ENCODE measurements around the gene PRKCA.

The PRKCA gene

GRCh38 chr17:66784621-66785364, 482.4 kb downstream of the PRKCA start:
- no peak for DNase-seq (ENCODE audit: low read depth in 2 of 3, low spot score in 2 of 3)

GRCh38 chr17:66786107-66786506, 483.7 kb downstream of the PRKCA start:
- no peak for DNase-seq (ENCODE audit: low read depth in 2 of 3, low spot score in 2 of 3)

- DNase-seq (ENCODE audit: low read depth in 2 of 3, low spot score in 2 of 3), result no peak
These were observed 485.5 kb downstream of the PRKCA start for GRCh38 chr17:66787914-66788313.

DNA sequence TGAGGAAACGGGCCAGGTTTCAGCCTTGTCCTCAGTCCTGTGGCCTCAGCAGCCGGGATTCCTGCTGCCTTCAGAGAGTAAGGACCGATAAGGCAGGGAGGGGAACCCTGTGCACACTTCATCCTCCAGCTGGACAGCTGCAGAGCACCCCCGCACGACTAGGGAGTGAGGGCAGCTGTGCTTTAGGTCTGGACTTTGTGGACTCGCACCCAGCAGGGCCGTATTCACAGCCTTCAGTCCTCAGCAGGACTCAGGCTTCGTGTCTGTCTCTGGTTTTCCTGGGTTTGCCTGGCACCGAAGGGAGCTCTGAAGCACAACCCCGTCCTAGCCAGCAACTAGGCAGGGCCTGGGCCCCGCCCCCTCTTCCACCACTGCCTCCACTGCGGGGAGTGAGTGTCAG, 486.7 kb downstream of the PRKCA start:
- no peak for DNase-seq (ENCODE audit: low read depth in 2 of 3, low spot score in 2 of 3)

DNA sequence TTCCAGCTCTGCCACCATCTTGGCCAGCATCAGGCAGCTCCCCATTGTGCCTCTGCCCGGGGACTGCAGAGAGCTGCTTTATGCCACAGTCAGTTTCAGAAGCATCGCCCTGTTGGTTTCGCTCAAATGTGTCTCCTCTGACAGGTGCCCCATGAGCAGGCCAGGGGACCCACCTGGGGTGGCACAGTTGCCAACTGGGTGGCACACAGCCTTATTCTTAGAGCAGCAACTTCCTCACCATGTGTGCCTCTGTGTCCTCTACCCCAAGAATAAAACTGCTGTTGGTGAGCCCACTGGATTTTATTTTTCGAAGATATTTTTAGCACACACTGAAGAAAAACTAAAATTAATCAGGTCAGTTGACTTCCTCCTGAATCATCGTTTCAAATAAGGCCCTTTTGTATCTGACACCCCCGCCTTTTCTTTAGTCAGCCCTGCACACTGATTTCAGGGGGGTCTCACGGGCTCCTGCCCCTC, 487.6 kb downstream of the PRKCA start:
- no peak for DNase-seq (ENCODE audit: low read depth in 2 of 3, low spot score in 2 of 3)

- no peak for DNase-seq (ENCODE audit: low read depth in 2 of 3, low spot score in 2 of 3)
These were observed 488.2 kb downstream of the PRKCA start for GRCh38 chr17:66790501-66791061.

GRCh38 chr17:66791347-66791746, 488.9 kb downstream of the PRKCA start:
- no peak for DNase-seq (ENCODE audit: low read depth in 2 of 3, low spot score in 2 of 3)

DNA sequence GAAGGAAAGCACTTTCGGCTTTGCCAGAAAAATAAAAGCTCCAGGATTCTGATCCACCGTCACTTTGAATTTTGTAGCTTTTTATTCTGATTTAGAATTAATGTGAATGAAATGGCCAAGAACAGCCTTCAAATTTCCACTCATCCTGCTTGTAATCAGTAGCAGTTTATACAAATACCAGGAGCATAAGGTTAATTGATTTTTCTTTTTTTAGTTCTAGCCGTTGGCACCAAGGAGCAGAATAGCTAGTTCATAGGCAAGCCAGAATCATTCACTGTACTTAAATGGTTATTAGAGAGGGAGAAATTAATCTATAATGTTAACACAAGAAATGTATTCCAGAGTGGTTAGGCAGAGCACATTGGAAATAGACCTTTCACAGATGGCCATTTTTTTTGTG, 491.4 kb downstream of the PRKCA start:
- DNase-seq (ENCODE audit: low read depth in 2 of 3, low spot score in 2 of 3), result no peak

DNA sequence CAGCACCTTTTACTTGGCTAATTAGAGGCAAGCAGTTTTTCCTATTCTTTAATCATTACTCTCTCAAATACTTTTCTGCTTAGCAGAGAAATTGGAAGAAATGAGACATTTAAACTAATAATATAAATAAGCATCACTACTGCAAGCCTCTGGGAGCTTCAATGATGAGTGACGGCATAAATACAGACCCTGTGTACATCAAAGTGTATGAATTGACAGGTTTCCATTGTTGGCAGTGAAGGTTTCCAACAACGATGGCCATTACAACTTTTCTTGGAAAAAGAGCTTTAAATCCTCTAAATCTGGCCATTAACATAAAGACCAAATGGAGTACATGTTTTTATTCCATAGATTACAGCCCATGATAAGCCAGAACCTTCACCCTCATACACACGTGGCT, 493.1 kb downstream of the PRKCA start:
- no peak for DNase-seq (ENCODE audit: low read depth in 2 of 3, low spot score in 2 of 3)

- no peak for DNase-seq (ENCODE audit: low read depth in 2 of 3, low spot score in 2 of 3)
These were observed 497.6 kb downstream of the PRKCA start for GRCh38 chr17:66799849-66800537.

DNA sequence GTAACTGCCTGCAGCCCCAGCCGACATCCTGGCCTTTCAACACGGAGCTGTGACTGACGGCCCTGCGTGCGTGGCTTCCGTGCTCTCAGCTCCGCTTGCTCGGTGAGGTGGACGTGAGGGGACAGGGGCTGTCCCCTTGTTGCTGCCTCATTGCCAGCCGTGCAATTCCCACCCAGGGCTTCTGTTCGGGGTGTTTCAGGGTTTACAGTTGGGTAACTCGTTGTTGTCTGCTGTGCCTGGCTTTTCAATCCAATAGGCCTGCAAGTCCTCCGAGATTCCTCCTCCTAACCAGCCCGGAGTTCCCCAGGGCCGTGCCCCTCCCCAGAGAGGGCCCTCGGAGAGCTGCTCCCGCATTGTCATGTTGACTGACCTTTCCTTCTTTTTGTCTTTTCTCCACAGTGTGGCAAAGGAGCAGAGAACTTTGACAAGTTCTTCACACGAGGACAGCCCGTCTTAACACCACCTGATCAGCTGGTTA, 501.1 kb downstream of the PRKCA start:
- DNase-seq (ENCODE audit: low read depth in 2 of 3, low spot score in 2 of 3), result no peak

- DNase-seq (ENCODE audit: low read depth in 2 of 3, low spot score in 2 of 3), result no peak
These were observed 503.2 kb downstream of the PRKCA start for GRCh38 chr17:66805567-66805966.

- no peak for DNase-seq (ENCODE audit: low read depth in 2 of 3, low spot score in 2 of 3)
These were observed 504.8 kb downstream of the PRKCA start for GRCh38 chr17:66807182-66807581.

DNA sequence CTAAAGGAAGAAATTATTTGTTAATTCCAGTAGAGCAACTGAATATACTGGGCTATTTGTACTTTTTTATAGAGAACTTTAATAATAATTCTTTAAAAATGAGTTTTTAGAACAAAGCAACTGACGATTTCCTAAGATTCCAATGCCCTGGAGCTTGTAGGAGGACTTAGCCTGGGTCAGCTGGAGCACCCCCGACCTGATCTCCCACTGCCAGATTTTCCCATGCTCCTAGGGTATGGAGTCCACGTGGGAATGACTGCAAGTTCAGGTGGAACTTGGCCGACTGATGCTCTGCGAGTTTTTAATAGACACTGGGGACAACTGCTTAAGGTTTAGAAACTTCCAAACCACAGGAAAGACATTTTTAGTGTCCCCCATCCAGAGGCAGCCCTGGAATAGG, 507.0 kb downstream of the PRKCA start:
- DNase-seq (ENCODE audit: low read depth in 2 of 3, low spot score in 2 of 3), result no peak

- DNase-seq (ENCODE audit: low read depth in 2 of 3, low spot score in 2 of 3), result no peak
These were observed 508.7 kb downstream of the PRKCA start for GRCh38 chr17:66810951-66811682.

- DNase-seq (ENCODE audit: low read depth in 2 of 3, low spot score in 2 of 3), result no peak
These were observed 509.3 kb downstream of the PRKCA start for GRCh38 chr17:66811683-66812054.

GRCh38 chr17:66812571-66812970, 510.2 kb downstream of the PRKCA start:
- DNase-seq (ENCODE audit: low read depth in 2 of 3, low spot score in 2 of 3), result no peak

GRCh38 chr17:66813296-66813695, 510.9 kb downstream of the PRKCA start:
- no peak for DNase-seq (ENCODE audit: low read depth in 2 of 3, low spot score in 2 of 3)

DNA sequence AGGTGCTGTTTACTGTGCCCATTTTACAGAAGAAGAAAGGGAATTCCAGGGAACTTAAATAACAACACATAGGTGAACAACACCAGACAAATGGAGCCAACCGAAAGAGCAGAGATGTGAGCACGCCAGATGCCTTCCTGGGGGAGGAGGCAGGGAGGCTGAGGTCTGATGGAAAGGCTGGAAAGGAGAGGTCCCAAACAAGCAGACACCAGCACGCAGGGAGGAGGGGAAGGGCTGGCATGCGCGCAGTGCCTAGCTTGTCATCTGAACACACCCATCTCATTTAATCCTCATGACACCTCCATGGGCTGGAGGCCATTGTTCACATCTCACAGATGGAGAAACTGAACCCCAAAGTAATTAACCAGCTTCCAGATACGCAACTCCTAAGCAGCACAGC, 511.6 kb downstream of the PRKCA start:
- no peak for DNase-seq (ENCODE audit: low read depth in 2 of 3, low spot score in 2 of 3)

GRCh38 chr17:66814570-66814969, 512.2 kb downstream of the PRKCA start:
- DNase-seq (ENCODE audit: low read depth in 2 of 3, low spot score in 2 of 3), result no peak

GRCh38 chr17:66817750-66818149, 515.3 kb downstream of the PRKCA start:
- DNase-seq (ENCODE audit: low read depth in 2 of 3, low spot score in 2 of 3), result no peak

GRCh38 chr17:66819466-66819865, 517.1 kb downstream of the PRKCA start:
- no peak for DNase-seq (ENCODE audit: low read depth in 2 of 3, low spot score in 2 of 3)

Measured in activated CD8-positive, alpha-beta memory T cell treated with anti-CD3 and anti-CD28 coated beads for 48 hours (primary cell).